Measurements from ENCODE around the gene PCP4.

The PCP4 gene

GRCh38 chr21:39843916-39844315 is 23.3 kb upstream of the PCP4 start:
- Histone ChIP-seq H3K4me2 (ENCODE audit: low read depth, low read length, poor library complexity, severe bottlenecking) (no peak overlapping the region), H3K79me2 (ENCODE audit: insufficient read depth, low read length) (no peaks in the 10 kb centered on the region), H3K9ac (ENCODE audit: low read length) (no peak overlapping the region), H3F3A (ENCODE audit: insufficient read depth) (no peaks in the 10 kb centered on the region), H3K27ac (ENCODE audit: low read depth, low read length) (no peak overlapping the region), H2AFZ (ENCODE audit: low read depth, low read length, severe bottlenecking) (no peak overlapping the region), H3K9me3 (ENCODE audit: insufficient read depth, low read length) (no peaks in the 10 kb centered on the region), H4K20me1 (ENCODE audit: low read depth, low read length) (no peaks in the 10 kb centered on the region), H3K4me3 (ENCODE audit: insufficient read depth, low read length, poor library complexity, severe bottlenecking) (no peak overlapping the region), H3K36me3 (ENCODE audit: low read length) (no peaks in the 10 kb centered on the region), H3K9me2 (replicated peaks; ENCODE audit: insufficient read depth, low read length) (no peaks in the 10 kb centered on the region), H3K27me3 (ENCODE audit: low read length) (no peaks in the 10 kb centered on the region)
- TF ChIP-seq EZH2phosphoT487 (conservative IDR thresholded peaks at IDR 0.05; ENCODE audit: low read length) (no peak), CTCF (IDR thresholded peaks at IDR 0.05; ENCODE audit: insufficient read depth, low read length, poor library complexity, severe bottlenecking) (no peak)

GRCh38 chr21:39845571-39846130 is 21.6 kb upstream of the PCP4 start:
- H3K9me3 ChIP-seq (ENCODE audit: insufficient read depth, low read length): no peaks in the 10 kb centered on the region
- H3K27ac ChIP-seq (ENCODE audit: low read depth, low read length): no peak overlapping the region
- H4K20me1 ChIP-seq (ENCODE audit: low read depth, low read length): no peaks in the 10 kb centered on the region
- no peak overlapping the region for H3K4me2 ChIP-seq (ENCODE audit: low read depth, low read length, poor library complexity, severe bottlenecking)
- no peak overlapping the region for H3K4me3 ChIP-seq (ENCODE audit: insufficient read depth, low read length, poor library complexity, severe bottlenecking)
- H3K27me3 ChIP-seq (ENCODE audit: low read length): no peaks in the 10 kb centered on the region
- no peaks in the 10 kb centered on the region for H3K9me2 ChIP-seq (replicated peaks; ENCODE audit: insufficient read depth, low read length)
- H3K79me2 ChIP-seq (ENCODE audit: insufficient read depth, low read length): no peaks in the 10 kb centered on the region
- no peaks in the 10 kb centered on the region for H3K36me3 ChIP-seq (ENCODE audit: low read length)
- no peaks in the 10 kb centered on the region for H3F3A ChIP-seq (ENCODE audit: insufficient read depth)
- no peak overlapping the region for H3K9ac ChIP-seq (ENCODE audit: low read length)
- TF ChIP-seq CTCF (IDR thresholded peaks at IDR 0.05; ENCODE audit: insufficient read depth, low read length, poor library complexity, severe bottlenecking) (no peak), EZH2phosphoT487 (conservative IDR thresholded peaks at IDR 0.05; ENCODE audit: low read length) (no peak)
- no peak overlapping the region for H2AFZ ChIP-seq (ENCODE audit: low read depth, low read length, severe bottlenecking)

- no peaks in the 10 kb centered on the region for H4K20me1 ChIP-seq (ENCODE audit: low read depth, low read length)
These were observed 19.4 kb upstream of the PCP4 start for GRCh38 chr21:39847877-39848276.

More at GRCh38 chr21:39847877-39848276, 19.4 kb upstream of the PCP4 start:
- Histone ChIP-seq H3K9me2 (replicated peaks; ENCODE audit: insufficient read depth, low read length) (no peaks in the 10 kb centered on the region), H3K4me3 (ENCODE audit: insufficient read depth, low read length, poor library complexity, severe bottlenecking) (no peak overlapping the region), H2AFZ (ENCODE audit: low read depth, low read length, severe bottlenecking) (no peak overlapping the region), H3K4me2 (ENCODE audit: low read depth, low read length, poor library complexity, severe bottlenecking) (no peak overlapping the region), H3K27me3 (ENCODE audit: low read length) (no peaks in the 10 kb centered on the region), H3K9me3 (ENCODE audit: insufficient read depth, low read length) (no peaks in the 10 kb centered on the region), H3K79me2 (ENCODE audit: insufficient read depth, low read length) (no peaks in the 10 kb centered on the region), H3K9ac (ENCODE audit: low read length) (no peak overlapping the region), H3K27ac (ENCODE audit: low read depth, low read length) (no peak overlapping the region), H3F3A (ENCODE audit: insufficient read depth) (no peaks in the 10 kb centered on the region), H3K36me3 (ENCODE audit: low read length) (no peaks in the 10 kb centered on the region)
- no peak for TF ChIP-seq EZH2phosphoT487 (conservative IDR thresholded peaks at IDR 0.05; ENCODE audit: low read length)
- no peak for TF ChIP-seq CTCF (IDR thresholded peaks at IDR 0.05; ENCODE audit: insufficient read depth, low read length, poor library complexity, severe bottlenecking)
